Hepatocyte (in vitro differentiated cells): ENCODE data around the gene BLID. TPM values are rescaled to one million over a fixed set of nuclear protein-coding genes. Genes with fewer than 3 reads are reported as not detected.

ENCODE experiments used
- DNase-seq: peaks from one replicate; pipeline ENCODE4 v3.0.0-alpha.2; 2016; ENCODE audit warnings: low spot score
- H2AFZ ChIP-seq: fragments of 200-600 bp; sonication (generic); 2 replicates; pipeline ENCODE4 v1.6.0; 2016; ENCODE audit warnings: antibody characterized with exemption, mild to moderate bottlenecking
- H3K27ac ChIP-seq: fragments of 200-600 bp; sonication (generic); 2 replicates; pipeline ENCODE4 v1.5.1; 2016; ENCODE audit warnings: mild to moderate bottlenecking
- H3K27me3 ChIP-seq: fragments of 200-600 bp; sonication (generic); 2 replicates; pipeline ENCODE4 v1.6.1; 2016
- H3K36me3 ChIP-seq: fragments of 200-600 bp; sonication (generic); replicated peaks from 2 replicates; pipeline ENCODE4 v1.5.1; 2016; ENCODE audit warnings: low read depth; ENCODE audit not compliant: insufficient read depth
- H3K4me1 ChIP-seq: fragments of 200-600 bp; sonication (generic); 2 replicates; pipeline ENCODE4 v1.5.1; 2016; ENCODE audit warnings: mild to moderate bottlenecking, moderate library complexity; ENCODE audit not compliant: insufficient read depth
- H3K4me2 ChIP-seq: fragments of 200-600 bp; sonication (generic); 2 replicates; pipeline ENCODE4 v1.6.0; 2016
- H3K4me3 ChIP-seq: fragments of 200-600 bp; sonication (generic); 2 replicates; pipeline ENCODE4 v1.5.1; 2016; ENCODE audit warnings: mild to moderate bottlenecking
- H3K79me2 ChIP-seq: fragments of 200-600 bp; sonication (generic); 2 replicates; pipeline ENCODE4 v1.6.0; 2017; ENCODE audit warnings: mild to moderate bottlenecking
- H3K9me2 ChIP-seq: fragments of 200-600 bp; sonication (generic); replicated peaks from 2 replicates; pipeline ENCODE4 v1.6.0; 2017; ENCODE audit warnings: mild to moderate bottlenecking; ENCODE audit not compliant: insufficient read depth
- H3K9me3 ChIP-seq: fragments of 200-600 bp; sonication (generic); 2 replicates; pipeline ENCODE4 v1.5.1; 2016; ENCODE audit warnings: low read depth, mild to moderate bottlenecking
- H4K20me1 ChIP-seq: fragments of 200-600 bp; sonication (generic); 2 replicates; pipeline ENCODE4 v1.6.0; 2016; ENCODE audit warnings: mild to moderate bottlenecking; ENCODE audit not compliant: insufficient read depth, poor library complexity, severe bottlenecking
- CTCF ChIP-seq: fragments of 200-600 bp; sonication (generic); IDR thresholded peaks from 2 replicates; pipeline ENCODE4 v1.5.1; 2016; ENCODE audit warnings: antibody characterized with exemption, mild to moderate bottlenecking; ENCODE audit not compliant: poor library complexity
- EZH2 ChIP-seq: fragments of 200-600 bp; sonication (generic); IDR thresholded peaks from 2 replicates; pipeline ENCODE4 v1.6.1; 2016; ENCODE audit warnings: antibody characterized with exemption, mild to moderate bottlenecking, borderline replicate concordance
- EZH2phosphoT487 ChIP-seq: fragments of 200-600 bp; sonication (generic); IDR thresholded peaks from one replicate; pipeline ENCODE4 v1.6.1; 2018; ENCODE audit warnings: antibody characterized with exemption, mild to moderate bottlenecking, low read depth, moderate library complexity; ENCODE audit not compliant: unreplicated experiment, severe bottlenecking
- WGBS: methylation state at CpG from one replicate; pipeline ENCODE4 v1.1.6; 2016; ENCODE audit warnings: low lambda C conversion rate; ENCODE audit errors: missing lambda C conversion rate; 5-methylcytosine and 5-hydroxymethylcytosine counted together
- polyA plus RNA-seq: library from polyadenylated mRNA; unstranded; fragments of >200 nt; fragmentation: Nextera tagmentation; extraction: Ambion mirVana; gene quantifications from 2 replicates; pipeline ENCODE4 v1.2.1, GENCODE V29; 2016
- total RNA-seq: library from RNA; depleted of rRNA; stranded (reverse); fragments of >200 nt; gene quantifications from 2 replicates; pipeline ENCODE4 v1.2.3, GENCODE V29; 2014

BLID gene
- total and polyA plus RNA-seq, 2 experiments from 2014 or later = 0.41 to 2.3 TPM

- no peak for TF ChIP-seq EZH2
- TF ChIP-seq CTCF = no peak
- no peak for TF ChIP-seq EZH2phosphoT487
- H3K4me2 ChIP-seq = no peak overlapping the region
Measured at GRCh38 chr11:122145715-122146274, 29.8 kb upstream of the BLID start.

DNA sequence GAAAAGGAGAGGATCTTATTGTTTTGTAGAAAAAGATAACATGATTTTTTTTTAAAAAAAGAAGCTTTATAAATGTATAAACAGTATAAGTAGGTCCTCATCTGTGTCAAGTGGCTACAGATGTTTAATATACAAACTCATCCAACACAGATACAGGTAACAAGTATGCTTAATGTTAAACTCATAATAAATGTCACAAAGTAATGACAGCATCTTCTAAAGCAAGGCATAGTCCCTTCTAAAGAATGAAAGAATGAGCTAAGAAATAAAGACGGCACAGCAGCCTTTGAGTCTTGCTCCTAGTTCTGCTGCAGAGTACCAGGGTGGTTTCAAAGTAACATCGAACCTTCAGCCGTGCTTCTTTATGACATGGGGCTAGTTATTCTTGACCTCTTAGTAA, 28.7 kb upstream of the BLID start:
- peaks cover 8% of the 10 kb centered on the region for H3K4me1 ChIP-seq
- no peak overlapping the region for H2AFZ ChIP-seq
- H3K27me3 ChIP-seq = peaks cover 15% of the 10 kb centered on the region
- no peak overlapping the region for H3K4me2 ChIP-seq
- H3K36me3 ChIP-seq = no peaks in the 10 kb centered on the region
- H3K9me3 ChIP-seq = no peaks in the 10 kb centered on the region
- no peak for DNase-seq
- TF ChIP-seq EZH2phosphoT487 (no peak), EZH2 (no peak), CTCF (no peak)
- no peak overlapping the region for H3K4me3 ChIP-seq
- WGBS = 90% methylated on average over 3 of the region's 3 CpGs
- H3K27ac ChIP-seq = no peak overlapping the region
- H3K9me2 ChIP-seq = no peaks in the 10 kb centered on the region
- H4K20me1 ChIP-seq = no peaks in the 10 kb centered on the region
- H3K79me2 ChIP-seq = no peaks in the 10 kb centered on the region

More at GRCh38 chr11:122145715-122146274, 29.8 kb upstream of the BLID start:
- no peak for DNase-seq
- Histone ChIP-seq H3K4me3 (no peak overlapping the region), H3K27me3 (peaks cover 12% of the 10 kb centered on the region), H3K9me3 (no peaks in the 10 kb centered on the region), H4K20me1 (no peaks in the 10 kb centered on the region), H2AFZ (no peak overlapping the region), H3K79me2 (no peaks in the 10 kb centered on the region), H3K27ac (no peak overlapping the region), H3K36me3 (no peaks in the 10 kb centered on the region), H3K9me2 (no peaks in the 10 kb centered on the region), H3K4me1 (peaks cover 8% of the 10 kb centered on the region)

GRCh38 chr11:122141725-122142124, 25.7 kb upstream of the BLID start:
- no peak for DNase-seq
- H3K36me3 ChIP-seq = no peaks in the 10 kb centered on the region
- H3K4me1 ChIP-seq = peaks cover 12% of the 10 kb centered on the region
- no peaks in the 10 kb centered on the region for H3K79me2 ChIP-seq
- TF ChIP-seq EZH2 (no peak), EZH2phosphoT487 (no peak), CTCF (no peak)
- no peaks in the 10 kb centered on the region for H3K9me3 ChIP-seq
- H4K20me1 ChIP-seq = no peaks in the 10 kb centered on the region
- no peak overlapping the region for H3K4me2 ChIP-seq
- H2AFZ ChIP-seq = no peak overlapping the region
- no peak overlapping the region for H3K27ac ChIP-seq
- H3K27me3 ChIP-seq = peaks cover 15% of the 10 kb centered on the region
- H3K4me3 ChIP-seq = no peak overlapping the region
- H3K9me2 ChIP-seq = no peaks in the 10 kb centered on the region
- WGBS = 61% methylated on average over 7 of the region's 7 CpGs
